HL-60 (cell line): ENCODE results near the gene UBAC2.

ENCODE experiments used
- POLR2AphosphoS5 ChIP-seq: IDR thresholded peaks from 2 replicates; pipeline ENCODE4 v1.6.1; 2012; ENCODE audit warnings: low read depth
- TF ChIP-seq, protein P1 (sequence below): IDR thresholded peaks from one replicate; pipeline ENCODE4 v1.5.1; 2011; ENCODE audit warnings: low read length, control low read depth, inconsistent platforms; ENCODE audit not compliant: insufficient read depth

- no peak for TF ChIP-seq POLR2AphosphoS5
- TF ChIP-seq, protein P1, sequence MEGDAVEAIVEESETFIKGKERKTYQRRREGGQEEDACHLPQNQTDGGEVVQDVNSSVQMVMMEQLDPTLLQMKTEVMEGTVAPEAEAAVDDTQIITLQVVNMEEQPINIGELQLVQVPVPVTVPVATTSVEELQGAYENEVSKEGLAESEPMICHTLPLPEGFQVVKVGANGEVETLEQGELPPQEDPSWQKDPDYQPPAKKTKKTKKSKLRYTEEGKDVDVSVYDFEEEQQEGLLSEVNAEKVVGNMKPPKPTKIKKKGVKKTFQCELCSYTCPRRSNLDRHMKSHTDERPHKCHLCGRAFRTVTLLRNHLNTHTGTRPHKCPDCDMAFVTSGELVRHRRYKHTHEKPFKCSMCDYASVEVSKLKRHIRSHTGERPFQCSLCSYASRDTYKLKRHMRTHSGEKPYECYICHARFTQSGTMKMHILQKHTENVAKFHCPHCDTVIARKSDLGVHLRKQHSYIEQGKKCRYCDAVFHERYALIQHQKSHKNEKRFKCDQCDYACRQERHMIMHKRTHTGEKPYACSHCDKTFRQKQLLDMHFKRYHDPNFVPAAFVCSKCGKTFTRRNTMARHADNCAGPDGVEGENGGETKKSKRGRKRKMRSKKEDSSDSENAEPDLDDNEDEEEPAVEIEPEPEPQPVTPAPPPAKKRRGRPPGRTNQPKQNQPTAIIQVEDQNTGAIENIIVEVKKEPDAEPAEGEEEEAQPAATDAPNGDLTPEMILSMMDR, result no peak
Observed at GRCh38 chr13:99237981-99238662, 37.5 kb downstream of the UBAC2 start.
